ENCODE results near the gene KDM7A. TPM values are rescaled to one million over a fixed set of nuclear protein-coding genes. Genes with fewer than 3 reads are reported as not detected.
A peak's percentile ranks its signal among the peaks of the same experiment; 100 is the strongest.
"Not testable (repeated sequence)": the region's sequence is repeated elsewhere in the genome, so short reads cannot be mapped to it uniquely, and the experiment has no call there.

The KDM7A gene
- total RNA-seq, 2 donors from 2014 or later = 31.8 to 33.4 TPM

- no peak for ATAC-seq
- no peak for DNase-seq
- intact Hi-C loops (cut with DNase I, micrococcal nuclease) = no loop called here
These were observed 42.7 kb downstream of the KDM7A start for GRCh38 chr7:140134039-140134438.

GRCh38 chr7:140127360-140128127, 49.2 kb downstream of the KDM7A start:
- DNase-seq (no peak), ATAC-seq (no peak)
- intact Hi-C loops (cut with DNase I, micrococcal nuclease) = no loop called here

GRCh38 chr7:140126435-140127034, 50.2 kb downstream of the KDM7A start:
- no peak for ATAC-seq
- intact Hi-C loops (cut with DNase I, micrococcal nuclease) = no loop called here
- no peak for DNase-seq

GRCh38 chr7:140122965-140123364, 53.8 kb downstream of the KDM7A start:
- no peak for ATAC-seq
- intact Hi-C loops (cut with DNase I, micrococcal nuclease) = no loop called here

GRCh38 chr7:140121326-140121725, 55.5 kb downstream of the KDM7A start:
- DNase-seq (no peak), ATAC-seq (no peak)
- intact Hi-C loops (cut with DNase I, micrococcal nuclease) = no loop called here

More at GRCh38 chr7:140122965-140123364, 53.8 kb downstream of the KDM7A start:
- DNase-seq = no peak

- DNase-seq; intact Hi-C loops (cut with DNase I, micrococcal nuclease); ATAC-seq: not testable (repeated sequence)
These were observed 62.0 kb downstream of the KDM7A start for GRCh38 chr7:140114817-140115216.

GRCh38 chr7:140108777-140109176, 68.0 kb downstream of the KDM7A start:
- DNase-seq; intact Hi-C loops (cut with DNase I, micrococcal nuclease); ATAC-seq: not testable (repeated sequence)

GRCh38 chr7:140096459-140096858, 80.3 kb downstream of the KDM7A start:
- DNase-seq = no peak
- ATAC-seq = no peak
- intact Hi-C loops (cut with DNase I, micrococcal nuclease) = no loop called here

GRCh38 chr7:140093375-140093774, 83.4 kb downstream of the KDM7A start:
- no peak for DNase-seq
- ATAC-seq = no peak
- intact Hi-C loops (cut with DNase I, micrococcal nuclease) = no loop called here

- intact Hi-C loops (cut with DNase I, micrococcal nuclease) = no loop called here
These were observed 91.3 kb downstream of the KDM7A start for GRCh38 chr7:140085447-140085846.

GRCh38 chr7:140084972-140085371, 91.8 kb downstream of the KDM7A start:
- intact Hi-C loops (cut with DNase I, micrococcal nuclease) = no loop called here
- ATAC-seq = no peak
- DNase-seq = no peak

More at GRCh38 chr7:140085447-140085846, 91.3 kb downstream of the KDM7A start:
- no peak for DNase-seq
- ATAC-seq = no peak

GRCh38 chr7:140084142-140084655, 92.6 kb downstream of the KDM7A start:
- DNase-seq (no peak), ATAC-seq (no peak)
- intact Hi-C loops (cut with DNase I, micrococcal nuclease) = no loop called here

GRCh38 chr7:140082770-140083169, 94.0 kb downstream of the KDM7A start:
- intact Hi-C loops (cut with DNase I, micrococcal nuclease) = no loop called here
- ATAC-seq = peak; percentile 8
- no peak for DNase-seq

GRCh38 chr7:140081774-140082425, 94.9 kb downstream of the KDM7A start:
- intact Hi-C loops (cut with DNase I, micrococcal nuclease) = no loop called here
- DNase-seq = no peak
- ATAC-seq = no peak

GRCh38 chr7:140080919-140081318, 95.9 kb downstream of the KDM7A start:
- DNase-seq = no peak
- intact Hi-C loops (cut with DNase I, micrococcal nuclease) = no loop called here
- peak; percentile 64 for ATAC-seq

- intact Hi-C loops (cut with DNase I, micrococcal nuclease) = no loop called here
- ATAC-seq = peak; percentile 37
- no peak for DNase-seq
These were observed 97.7 kb downstream of the KDM7A start for GRCh38 chr7:140079121-140079536.

GRCh38 chr7:140078392-140078791, 98.4 kb downstream of the KDM7A start:
- no peak for ATAC-seq
- no peak for DNase-seq
- intact Hi-C loops (cut with DNase I, micrococcal nuclease) = no loop called here

- ATAC-seq (no peak), DNase-seq (no peak)
- intact Hi-C loops (cut with DNase I, micrococcal nuclease) = no loop called here
These were observed 102.0 kb downstream of the KDM7A start for GRCh38 chr7:140074780-140075179.

GRCh38 chr7:140070546-140070945, 106.2 kb downstream of the KDM7A start:
- no peak for ATAC-seq
- intact Hi-C loops (cut with DNase I, micrococcal nuclease) = no loop called here
- no peak for DNase-seq

Measured in left colon (tissue), 2 donors.